Esophagus squamous epithelium (tissue), 4 donors: ENCODE measurements around the gene TMEM11.

Source experiments
- CTCF ChIP-seq, 6 experiments: fragments of 450-650 bp in 4 of 6; fragments of 200-600 bp in 2 of 6; sonication (generic) in 2 of 6; IDR thresholded peaks; one replicate each; pipeline ENCODE4 v1.5.1; 2016 to 2019; ENCODE audit warnings: antibody characterized with exemption in 6 of 6, mild to moderate bottlenecking in 4 of 6, moderate library complexity in 4 of 6
- POLR2A ChIP-seq, 4 donors: fragments of 450-650 bp; IDR thresholded peaks; one replicate each; pipeline ENCODE4 v1.6.1; 2017; ENCODE audit warnings: antibody characterized with exemption in 4 of 4, mild to moderate bottlenecking in 4 of 4, moderate library complexity in 3 of 4

GRCh38 chr17:21176773-21177395 lies 37.1 kb downstream of the TMEM11 start:
- TF ChIP-seq CTCF (IDR thresholded peaks at IDR 0.05), result no peak
- no peak for TF ChIP-seq POLR2A (IDR thresholded peaks at IDR 0.05)
